ENCODE measurements around the gene TBX10.
"Not testable (repeated sequence)": the region's sequence is repeated elsewhere in the genome, so short reads cannot be mapped to it uniquely, and the experiment has no call there.

TBX10 gene

GRCh38 chr11:67596753-67597300 lies 42.7 kb downstream of the TBX10 start:
- no peak for DNase-seq

GRCh38 chr11:67594480-67594879 lies 45.1 kb downstream of the TBX10 start:
- no peak for DNase-seq

GRCh38 chr11:67593565-67593905 lies 46.0 kb downstream of the TBX10 start:
- no peak for DNase-seq

- no peak for DNase-seq
Measured at GRCh38 chr11:67592880-67593564, 46.5 kb downstream of the TBX10 start.

- not testable (repeated sequence) for DNase-seq
Measured at GRCh38 chr11:67588899-67589415, 50.6 kb downstream of the TBX10 start.

- no peak for DNase-seq
Measured at GRCh38 chr11:67588136-67588503, 51.4 kb downstream of the TBX10 start.

GRCh38 chr11:67586568-67587250 lies 52.9 kb downstream of the TBX10 start:
- no peak for DNase-seq

GRCh38 chr11:67585911-67586310 lies 53.7 kb downstream of the TBX10 start:
- DNase-seq: no peak

GRCh38 chr11:67584881-67585873 lies 54.4 kb downstream of the TBX10 start:
- no peak for DNase-seq

GRCh38 chr11:67584205-67584880 lies 55.2 kb downstream of the TBX10 start:
- DNase-seq: no peak

GRCh38 chr11:67583247-67584204 lies 56.0 kb downstream of the TBX10 start, which contains the start of gene GSTP1:
GSTP1 (plus strand) TSS chr11:67583812; CDS start chr11:67583844, 32 bp downstream.
- no peak for DNase-seq

GRCh38 chr11:67582011-67582410 lies 57.6 kb downstream of the TBX10 start:
- DNase-seq: no peak

- no peak for DNase-seq
Measured at GRCh38 chr11:67581469-67581868, 58.1 kb downstream of the TBX10 start.
